Uterus (tissue), 4 donors: ENCODE data around the gene RPS6KA2. TPM values are rescaled to one million over a fixed set of nuclear protein-coding genes. Genes with fewer than 3 reads are reported as not detected.

Source experiments
- DNase-seq, 2 donors: peaks; one replicate each; pipeline ENCODE4 v3.0.0-alpha.2; 2019 to 2020
- H3K27ac ChIP-seq, 2 donors: fragments of 200-600 bp; sonication (generic); 1 replicate in 1 of 2; 2 replicates in 1 of 2; pipeline ENCODE4 v1.5.1; 2016 to 2018
- H3K27me3 ChIP-seq, 2 donors: fragments of 200-600 bp; sonication (generic); one replicate each; pipeline ENCODE4 v1.5.1; 2018 to 2019; ENCODE audit warnings: control low read depth in 1 of 2
- H3K36me3 ChIP-seq, 2 donors: fragments of 200-600 bp; sonication (generic); one replicate each; pipeline ENCODE4 v1.5.1; 2019; ENCODE audit warnings: control low read depth in 1 of 2
- H3K4me1 ChIP-seq, 2 donors: fragments of 200-600 bp; sonication (generic); one replicate each; pipeline ENCODE4 v1.5.1; 2018 to 2019; ENCODE audit warnings: control low read depth in 1 of 2
- H3K4me3 ChIP-seq, 2 donors: fragments of 200-600 bp; sonication (generic); 1 replicate in 1 of 2; 2 replicates in 1 of 2; pipeline ENCODE4 v1.5.1; 2018 to 2019; ENCODE audit warnings: mild to moderate bottlenecking in 1 of 2
- H3K9me3 ChIP-seq, 2 donors: fragments of 200-600 bp; sonication (generic); one replicate each; pipeline ENCODE4 v1.5.1; 2019; ENCODE audit warnings: control low read depth in 1 of 2
- POLR2A ChIP-seq, 2 donors: fragments of 450-650 bp; IDR thresholded peaks; one replicate each; pipeline ENCODE4 v1.6.1; 2016; ENCODE audit warnings: antibody characterized with exemption in 2 of 2, mild to moderate bottlenecking in 1 of 2, moderate library complexity in 1 of 2
- intact Hi-C: fragments of 100-400 bp; cut with DNase I; formaldehyde crosslinking; loops from one replicate; pipeline ENCODE4 v1.15.1; 2023; ENCODE audit warnings: low total_unique reads
- total RNA-seq, 4 donors: library from RNA; depleted of rRNA in 3 of 4; stranded (reverse); fragments of >200 nt in 3 of 4; gene quantifications; one replicate each; pipeline versions ENCODE4 v1.1.0 to v1.2.4, GENCODE V29; 2014 to 2023
- TF ChIP-seq, protein P1 (sequence below), 4 experiments: fragments of 200-600 bp in 2 of 4; fragments of 450-650 bp in 2 of 4; sonication (generic) in 2 of 4; IDR thresholded peaks; one replicate each; pipeline ENCODE4 v1.5.1; 2016 to 2019; ENCODE audit warnings: antibody characterized with exemption in 4 of 4, mild to moderate bottlenecking in 2 of 4, moderate library complexity in 1 of 4
- donor health status: DM: yes; HTN: yes; CAD: no.

The RPS6KA2 gene
- total RNA-seq, 4 donors from 2014 or later = 34.0 to 78.4 (median 55.8) TPM

GRCh38 chr6:166624275-166624674 lies 2.8 kb downstream of the RPS6KA2 start:
- Histone ChIP-seq H3K9me3 (no peaks in the 10 kb centered on the region), H3K4me1 (peaks cover 6 to 8% of the 10 kb centered on the region in 2 donors), H3K36me3 (no peaks in the 10 kb centered on the region), H3K27me3 (no peaks in the 10 kb centered on the region), H3K4me3 (no peak overlapping the region), H3K27ac (peak overlapping the region; percentile 12 to 75)
- peak in 1 of 2 donors; percentile 35 for DNase-seq
- intact Hi-C loops = no loop called here
- TF ChIP-seq, protein P1, sequence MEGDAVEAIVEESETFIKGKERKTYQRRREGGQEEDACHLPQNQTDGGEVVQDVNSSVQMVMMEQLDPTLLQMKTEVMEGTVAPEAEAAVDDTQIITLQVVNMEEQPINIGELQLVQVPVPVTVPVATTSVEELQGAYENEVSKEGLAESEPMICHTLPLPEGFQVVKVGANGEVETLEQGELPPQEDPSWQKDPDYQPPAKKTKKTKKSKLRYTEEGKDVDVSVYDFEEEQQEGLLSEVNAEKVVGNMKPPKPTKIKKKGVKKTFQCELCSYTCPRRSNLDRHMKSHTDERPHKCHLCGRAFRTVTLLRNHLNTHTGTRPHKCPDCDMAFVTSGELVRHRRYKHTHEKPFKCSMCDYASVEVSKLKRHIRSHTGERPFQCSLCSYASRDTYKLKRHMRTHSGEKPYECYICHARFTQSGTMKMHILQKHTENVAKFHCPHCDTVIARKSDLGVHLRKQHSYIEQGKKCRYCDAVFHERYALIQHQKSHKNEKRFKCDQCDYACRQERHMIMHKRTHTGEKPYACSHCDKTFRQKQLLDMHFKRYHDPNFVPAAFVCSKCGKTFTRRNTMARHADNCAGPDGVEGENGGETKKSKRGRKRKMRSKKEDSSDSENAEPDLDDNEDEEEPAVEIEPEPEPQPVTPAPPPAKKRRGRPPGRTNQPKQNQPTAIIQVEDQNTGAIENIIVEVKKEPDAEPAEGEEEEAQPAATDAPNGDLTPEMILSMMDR (IDR thresholded peaks at IDR 0.05) = no peak
- TF ChIP-seq POLR2A (IDR thresholded peaks at IDR 0.05) = no peak

- H3K9me3 ChIP-seq = no peaks in the 10 kb centered on the region
- H3K36me3 ChIP-seq = no peaks in the 10 kb centered on the region
- H3K27ac ChIP-seq = peak overlapping the region in 1 of 2 donors; percentile 21
- H3K4me3 ChIP-seq = no peak overlapping the region
- no peaks in the 10 kb centered on the region for H3K27me3 ChIP-seq
- TF ChIP-seq POLR2A (IDR thresholded peaks at IDR 0.05) = no peak
- TF ChIP-seq, protein P1 (IDR thresholded peaks at IDR 0.05) = no peak
- peaks cover 6 to 8% of the 10 kb centered on the region in 2 donors for H3K4me1 ChIP-seq
- no peak for DNase-seq
- intact Hi-C loops = no loop called here
Measured at GRCh38 chr6:166623318-166623717, 3.7 kb downstream of the RPS6KA2 start.

- DNase-seq = no peak
- H3K36me3 ChIP-seq = no peaks in the 10 kb centered on the region
- H3K4me3 ChIP-seq = no peak overlapping the region
- peak overlapping the region; percentile 67 to 80 for H3K27ac ChIP-seq
- H3K27me3 ChIP-seq = no peaks in the 10 kb centered on the region
- intact Hi-C loops = no loop called here
- TF ChIP-seq, protein P1 (IDR thresholded peaks at IDR 0.05) = no peak
- no peak for TF ChIP-seq POLR2A (IDR thresholded peaks at IDR 0.05)
- no peaks in the 10 kb centered on the region for H3K9me3 ChIP-seq
- H3K4me1 ChIP-seq = peaks cover 6 to 8% of the 10 kb centered on the region in 2 donors
Measured at GRCh38 chr6:166621114-166621540, 5.9 kb downstream of the RPS6KA2 start.

DNA sequence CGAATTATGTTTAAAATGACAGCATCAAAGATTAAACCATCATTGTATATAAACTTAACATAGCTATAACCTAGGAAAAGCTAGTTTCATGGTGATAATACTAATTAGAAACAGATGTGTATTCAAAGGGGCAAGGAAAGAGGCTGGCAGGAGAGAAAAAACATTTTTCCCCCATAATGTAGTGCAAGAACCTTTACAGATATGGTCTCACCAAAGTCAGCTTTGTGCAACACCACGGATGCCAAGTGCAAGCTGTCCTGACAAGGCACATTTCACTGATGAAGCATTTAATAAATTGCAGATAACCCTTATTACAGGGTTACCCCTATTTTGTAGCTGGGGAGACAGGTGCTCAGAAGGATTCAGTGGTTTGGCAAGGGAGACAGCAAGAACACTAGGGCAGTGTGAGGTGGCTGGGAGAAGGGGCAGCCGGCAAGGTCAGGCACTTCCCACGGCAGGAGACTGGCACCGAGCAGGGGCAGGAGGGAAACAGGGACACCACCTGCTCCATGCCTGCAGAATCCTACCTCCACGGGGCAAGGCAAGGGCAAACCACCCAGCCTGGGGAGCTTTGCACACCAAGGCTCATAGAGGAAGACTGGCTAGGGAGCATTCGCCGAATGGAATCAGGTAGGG lies 6.5 kb downstream of the RPS6KA2 start:
- H3K4me1 ChIP-seq = peaks cover 6 to 9% of the 10 kb centered on the region in 2 donors
- DNase-seq = no peak
- TF ChIP-seq, protein P1 (IDR thresholded peaks at IDR 0.05) = no peak
- TF ChIP-seq POLR2A (IDR thresholded peaks at IDR 0.05) = no peak
- H3K36me3 ChIP-seq = no peaks in the 10 kb centered on the region
- H3K9me3 ChIP-seq = no peaks in the 10 kb centered on the region
- intact Hi-C loops = no loop called here
- peak overlapping the region; percentile 67 to 80 for H3K27ac ChIP-seq
- H3K27me3 ChIP-seq = no peaks in the 10 kb centered on the region
- no peak overlapping the region for H3K4me3 ChIP-seq

DNA sequence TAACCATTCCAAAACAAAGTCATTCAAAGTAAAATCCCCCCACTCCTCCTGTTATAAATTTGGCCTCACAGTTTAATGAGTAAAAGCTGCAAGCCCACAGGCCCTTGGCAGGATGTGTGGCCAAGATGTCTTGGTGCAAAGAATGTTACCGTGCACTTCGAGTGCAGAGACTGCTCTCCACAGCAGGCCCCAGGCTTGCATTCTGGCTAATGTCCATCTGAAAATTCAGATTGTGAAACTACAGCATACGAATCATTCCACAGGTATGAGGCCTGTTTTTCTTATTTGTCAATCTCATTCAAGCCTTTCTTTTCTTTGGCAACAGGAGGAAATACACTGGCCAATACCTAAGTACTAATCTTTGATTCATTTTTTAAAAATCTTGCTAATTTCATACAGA lies 7.1 kb downstream of the RPS6KA2 start:
- H3K4me3 ChIP-seq = no peak overlapping the region
- intact Hi-C loops = no loop called here
- H3K27ac ChIP-seq = peak overlapping the region; percentile 80 to 87
- H3K27me3 ChIP-seq = no peaks in the 10 kb centered on the region
- H3K36me3 ChIP-seq = no peaks in the 10 kb centered on the region
- no peak for TF ChIP-seq POLR2A (IDR thresholded peaks at IDR 0.05)
- TF ChIP-seq, protein P1 (IDR thresholded peaks at IDR 0.05) = no peak
- peak; percentile 69 to 79 for DNase-seq
- H3K4me1 ChIP-seq = peaks cover 6 to 13% of the 10 kb centered on the region in 2 donors
- no peaks in the 10 kb centered on the region for H3K9me3 ChIP-seq
